GM12878 (cell line): ENCODE measurements around the gene MKRN2. TPM values are rescaled to one million over a fixed set of nuclear protein-coding genes. Genes with fewer than 3 reads are reported as not detected.
A peak's percentile ranks its signal among the peaks of the same experiment; 100 is the strongest.

Experiments
- ATAC-seq: fragments of 200-7000 bp; cut with Tn5 transposase; 3 replicates; pipeline ENCODE4 v1.9.1; 2020; ENCODE audit warnings: mild to moderate bottlenecking, moderate library complexity
- BruUV-seq: library from RNA; stranded (reverse); fragments of 400-500 nt; replicated peaks from 2 replicates; lab custom pipeline; 2021; lab: Mats Ljungman, UMichigan
- CTCF ChIA-PET: fragments of 300-600 bp; sonication (Branson Sonifier 250); formaldehyde crosslinking; extraction: SDS; loops from one replicate; lab custom pipeline; 2021; ENCODE audit warnings: inconsistent platforms; lab: Yijun Ruan, JAX
- POLR2A ChIA-PET: fragments of 350-600 bp; formaldehyde crosslinking; extraction: SDS; loops from one replicate; lab custom pipeline; 2021; ENCODE audit warnings: inconsistent platforms; lab: Charles Lee
- RAD21 ChIA-PET: fragments of 300-600 bp; sonication (Branson Sonifier 250); formaldehyde crosslinking; loops from one replicate; lab custom pipeline; 2023; ENCODE audit warnings: antibody characterized with exemption; ENCODE audit not compliant: unreplicated experiment; lab: Charles Lee
- SMC1A ChIA-PET: fragments of 300-600 bp; sonication (Branson Sonifier 250); formaldehyde crosslinking; loops from one replicate; lab custom pipeline; 2023; ENCODE audit not compliant: unreplicated experiment, uncharacterized antibody; lab: Charles Lee
- DNase-seq: peaks from one replicate; pipeline ENCODE4 v3.0.0-alpha.2; 2011; ENCODE audit warnings: low read depth, low spot score
- FAIRE-seq: peaks from 3 replicates; lab custom pipeline; 2011; peaks lifted over from hg19 to GRCh38; lab: Jason Lieb, UNC
- H2AFZ ChIP-seq: 2 replicates; pipeline ENCODE4 v1.6.0; 2011; ENCODE audit warnings: low read depth, low read length, control low read depth; ENCODE audit not compliant: control insufficient read depth
- H3K27ac ChIP-seq: 2 replicates; pipeline ENCODE4 v1.5.1; 2011; ENCODE audit warnings: control low read depth; ENCODE audit not compliant: control insufficient read depth, insufficient read depth
- H3K27me3 ChIP-seq, 2 experiments: replicated peaks in 1 of 2; 2 replicates each; pipeline versions ENCODE4 v1.6.0 to v1.6.1; 2011; ENCODE audit warnings: low read length in 1 of 2; ENCODE audit not compliant: control insufficient read depth in 2 of 2, insufficient read depth in 2 of 2
- H3K36me3 ChIP-seq, 2 experiments: 2 replicates each; pipeline ENCODE4 v1.5.1; 2011; ENCODE audit warnings: low read length in 1 of 2; ENCODE audit not compliant: control insufficient read depth in 2 of 2, insufficient read depth in 2 of 2
- H3K4me1 ChIP-seq: 2 replicates; pipeline ENCODE4 v1.6.1; 2011; ENCODE audit warnings: mild to moderate bottlenecking, low read length, moderate library complexity, mixed read lengths; ENCODE audit not compliant: control insufficient read depth, insufficient read depth
- H3K4me2 ChIP-seq: 2 replicates; pipeline ENCODE4 v1.6.0; 2011; ENCODE audit warnings: control low read depth; ENCODE audit not compliant: control insufficient read depth, insufficient read depth
- H3K4me3 ChIP-seq: fragments of 200-600 bp; sonication (generic); 2 replicates; pipeline ENCODE4 v1.5.1; 2016
- H3K79me2 ChIP-seq: 2 replicates; pipeline ENCODE4 v1.6.0; 2011; ENCODE audit warnings: low read length; ENCODE audit not compliant: control insufficient read depth, insufficient read depth
- H3K9ac ChIP-seq: 2 replicates; pipeline ENCODE4 v1.8.0; 2011; ENCODE audit warnings: low read length, control low read depth, mixed read lengths; ENCODE audit not compliant: control insufficient read depth, insufficient read depth
- H3K9me3 ChIP-seq: replicated peaks from 3 replicates; pipeline ENCODE4 v1.5.1; 2011; ENCODE audit warnings: mild to moderate bottlenecking, low read length; ENCODE audit not compliant: control insufficient read depth, insufficient read depth
- H4K20me1 ChIP-seq: 2 replicates; pipeline ENCODE4 v1.6.0; 2011; ENCODE audit not compliant: control insufficient read depth, insufficient read depth
- BACH1 ChIP-seq: fragments of 450-650 bp; IDR thresholded peaks from 2 replicates; pipeline ENCODE4 v1.6.1; 2017; ENCODE audit warnings: mild to moderate bottlenecking, borderline replicate concordance
- MYB ChIP-seq: fragments of 150-350 bp; IDR thresholded peaks from 2 replicates; pipeline ENCODE4 v1.6.1; 2014; ENCODE audit warnings: mild to moderate bottlenecking, low read depth, low read length, borderline replicate concordance
- NFXL1 ChIP-seq: fragments of 450-650 bp; IDR thresholded peaks from 2 replicates; pipeline ENCODE4 v1.6.1; 2017; ENCODE audit warnings: antibody characterized with exemption, mild to moderate bottlenecking, borderline replicate concordance
- NR2C1 ChIP-seq: fragments of 450-650 bp; IDR thresholded peaks from 2 replicates; pipeline ENCODE4 v1.6.1; 2017; ENCODE audit warnings: antibody characterized with exemption, mild to moderate bottlenecking, moderate library complexity
- RAD21 ChIP-seq: IDR thresholded peaks from 2 replicates; pipeline ENCODE4 v1.6.1; 2011; ENCODE audit warnings: mild to moderate bottlenecking, low read depth, low read length, moderate library complexity; ENCODE audit not compliant: insufficient read depth
- RAD51 ChIP-seq: fragments of 450-650 bp; IDR thresholded peaks from 2 replicates; pipeline ENCODE4 v1.6.1; 2016; ENCODE audit warnings: moderate library complexity, mild to moderate bottlenecking, inconsistent platforms
- SIX5 ChIP-seq: IDR thresholded peaks from 2 replicates; pipeline ENCODE4 v1.6.1; 2011; ENCODE audit warnings: mild to moderate bottlenecking, low read depth, low read length, moderate library complexity; ENCODE audit not compliant: severe bottlenecking
- SREBF2 ChIP-seq: IDR thresholded peaks from 2 replicates; pipeline ENCODE4 v1.6.1; 2012; ENCODE audit warnings: mild to moderate bottlenecking, low read length
- WGBS: methylation state at CpG from one replicate; pipeline ENCODE4 v1.1.6; 2016; ENCODE audit warnings: low lambda C conversion rate; ENCODE audit not compliant: insufficient replicate concordance, insufficient coverage; ENCODE audit errors: missing lambda C conversion rate; 5-methylcytosine and 5-hydroxymethylcytosine counted together
- in situ Hi-C: fragments of 300-500 bp; cut with MboI; formaldehyde crosslinking; loops from 9 replicates; pipeline ENCODE4 v1.14.3; 2018; ENCODE audit warnings: mixed read lengths
- intact Hi-C: fragments of 100-400 bp; cut with micrococcal nuclease; formaldehyde crosslinking; loops from one replicate; pipeline ENCODE4 v1.14.2; 2022; ENCODE audit not compliant: unreplicated experiment
- polyA plus RNA-seq, 11 experiments: library from polyadenylated mRNA; depleted of rRNA in 4 of 11; unstranded in 6 of 11; stranded (reverse) in 5 of 11; fragments of >200 nt; fragmentation: Nextera tagmentation in 4 of 11; fragmentation: Illumina TruSeq in 1 of 11; extraction: Ambion mirVana in 4 of 11; extraction: Trizol in 1 of 11; gene quantifications; 1 replicate in 1 of 11; 2 replicates in 10 of 11; pipeline versions ENCODE4 v1.2.1 to v1.2.3, GENCODE V29; 2011 to 2016; ENCODE audit warnings: inconsistent platforms in 2 of 11, missing spikeins in 2 of 11, low read depth in 1 of 11
- total RNA-seq, 4 experiments: library from RNA; depleted of rRNA in 3 of 4; stranded (reverse); fragments of >200 nt in 3 of 4; fragmentation: Illumina TruSeq in 1 of 4; extraction: Trizol in 1 of 4; gene quantifications; 2 replicates each; pipeline versions ENCODE4 v1.2.1 to v1.2.3, GENCODE V29; 2013 to 2021
- TF ChIP-seq, protein P1 (sequence below), 3 experiments: IDR thresholded peaks in 2 of 3; conservative IDR thresholded peaks in 1 of 3; 2 replicates each; pipeline ENCODE4 v1.5.1; 2011; ENCODE audit warnings: low read depth in 3 of 3, low read length in 3 of 3, mild to moderate bottlenecking in 3 of 3, control low read depth in 2 of 3, moderate library complexity in 2 of 3, inconsistent platforms in 1 of 3, mixed read lengths in 1 of 3; ENCODE audit not compliant: control insufficient read depth in 2 of 3, insufficient read depth in 1 of 3; ENCODE audit errors: extremely low read depth in 1 of 3
- TF ChIP-seq, protein P2 (sequence below): fragments of 450-650 bp; IDR thresholded peaks from 2 replicates; pipeline ENCODE4 v1.6.1; 2016; ENCODE audit warnings: mild to moderate bottlenecking

MKRN2 gene
- total and polyA plus RNA-seq, 10 of the 15 experiments (the other 5 are each of a cell fraction or from before 2014, with no cell fraction given) = 15.4 to 40.7 (median 34.4) TPM

DNA sequence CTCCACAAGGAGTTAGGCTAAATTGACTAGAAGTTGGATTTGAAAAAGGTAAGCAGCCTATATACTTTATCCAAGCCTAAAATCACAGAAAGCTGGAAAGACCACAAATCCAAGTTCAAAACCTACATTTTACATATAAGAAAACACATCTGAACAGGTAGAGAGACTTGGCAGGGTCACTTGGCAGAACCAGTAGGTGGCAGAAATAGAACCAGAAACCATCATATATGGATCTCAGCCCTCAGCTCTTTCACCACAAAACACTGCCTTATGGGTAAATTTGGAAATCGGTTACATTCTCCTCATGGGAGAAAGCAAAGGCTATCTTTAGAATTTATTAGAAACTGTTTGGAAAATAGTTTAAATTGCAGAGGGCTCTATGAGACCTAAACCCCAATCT is 44.2 kb downstream of the MKRN2 start:
- peaks cover 4 to 23% of the 10 kb centered on the region in 2 experiments for H3K36me3 ChIP-seq
- DNase-seq = no peak
- no peak for ATAC-seq
- BruUV-seq = no TSS peak
- no peaks in the 10 kb centered on the region for H3K9me3 ChIP-seq
- no peaks in the 10 kb centered on the region; the same call in 1 of the 2 replicates for H3K79me2 ChIP-seq
- TF ChIP-seq BACH1 = no peak
- no peak for TF ChIP-seq NR2C1
- TF ChIP-seq, protein P1, sequence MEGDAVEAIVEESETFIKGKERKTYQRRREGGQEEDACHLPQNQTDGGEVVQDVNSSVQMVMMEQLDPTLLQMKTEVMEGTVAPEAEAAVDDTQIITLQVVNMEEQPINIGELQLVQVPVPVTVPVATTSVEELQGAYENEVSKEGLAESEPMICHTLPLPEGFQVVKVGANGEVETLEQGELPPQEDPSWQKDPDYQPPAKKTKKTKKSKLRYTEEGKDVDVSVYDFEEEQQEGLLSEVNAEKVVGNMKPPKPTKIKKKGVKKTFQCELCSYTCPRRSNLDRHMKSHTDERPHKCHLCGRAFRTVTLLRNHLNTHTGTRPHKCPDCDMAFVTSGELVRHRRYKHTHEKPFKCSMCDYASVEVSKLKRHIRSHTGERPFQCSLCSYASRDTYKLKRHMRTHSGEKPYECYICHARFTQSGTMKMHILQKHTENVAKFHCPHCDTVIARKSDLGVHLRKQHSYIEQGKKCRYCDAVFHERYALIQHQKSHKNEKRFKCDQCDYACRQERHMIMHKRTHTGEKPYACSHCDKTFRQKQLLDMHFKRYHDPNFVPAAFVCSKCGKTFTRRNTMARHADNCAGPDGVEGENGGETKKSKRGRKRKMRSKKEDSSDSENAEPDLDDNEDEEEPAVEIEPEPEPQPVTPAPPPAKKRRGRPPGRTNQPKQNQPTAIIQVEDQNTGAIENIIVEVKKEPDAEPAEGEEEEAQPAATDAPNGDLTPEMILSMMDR (IDR thresholded peaks at IDR 0.05 in 2 of 3, conservative IDR thresholded peaks at IDR 0.05 in 1 of 3; ENCODE audit: control insufficient read depth in 2 of 3, extremely low read depth in 1 of 3, insufficient read depth in 1 of 3, low read depth in 3 of 3, low read length in 3 of 3) = peak; percentile 6 to 28 (median 8); a peak in 3 of 6 replicates
- TF ChIP-seq RAD21 = peak; percentile 25; the same call in 1 of the 2 replicates
- TF ChIP-seq NFXL1 = no peak
- no peak for TF ChIP-seq SREBF2
- TF ChIP-seq, protein P2, sequence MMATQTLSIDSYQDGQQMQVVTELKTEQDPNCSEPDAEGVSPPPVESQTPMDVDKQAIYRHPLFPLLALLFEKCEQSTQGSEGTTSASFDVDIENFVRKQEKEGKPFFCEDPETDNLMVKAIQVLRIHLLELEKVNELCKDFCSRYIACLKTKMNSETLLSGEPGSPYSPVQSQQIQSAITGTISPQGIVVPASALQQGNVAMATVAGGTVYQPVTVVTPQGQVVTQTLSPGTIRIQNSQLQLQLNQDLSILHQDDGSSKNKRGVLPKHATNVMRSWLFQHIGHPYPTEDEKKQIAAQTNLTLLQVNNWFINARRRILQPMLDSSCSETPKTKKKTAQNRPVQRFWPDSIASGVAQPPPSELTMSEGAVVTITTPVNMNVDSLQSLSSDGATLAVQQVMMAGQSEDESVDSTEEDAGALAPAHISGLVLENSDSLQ = no peak
- no peak for TF ChIP-seq RAD51
- TF ChIP-seq SIX5 = no peak
- no peak for TF ChIP-seq MYB
- RAD21 ChIA-PET = interaction anchor here (0.6 to 1.3 kb wide), 4 partner anchors 62 to 241 kb away, joined by 3 read pairs; partner anchors contain the start of gene RPL32
- WGBS = 94% methylated on average over 1 of the region's 1 CpG
- no peaks in the 10 kb centered on the region for H3K27me3 ChIP-seq
- no peak overlapping the region for H3K27ac ChIP-seq
- FAIRE-seq = no peak
- H3K4me2 ChIP-seq = no peak overlapping the region
- H3K4me3 ChIP-seq = no peak overlapping the region
- H3K4me1 ChIP-seq = no peaks in the 10 kb centered on the region
- H3K9ac ChIP-seq = no peak overlapping the region
- intact Hi-C loops = no loop called here
- H2AFZ ChIP-seq = no peak overlapping the region
- no peaks in the 10 kb centered on the region for H4K20me1 ChIP-seq
- in situ Hi-C loops = no loop called here
- POLR2A ChIA-PET = interaction anchor here (0.5 kb wide), 1 partner anchor 32 kb away, joined by 3 read pairs; no protein-coding TSS in a partner anchor
- SMC1A ChIA-PET = interaction anchor here (0.9 to 2.0 kb wide), 7 partner anchors 17 to 124 kb away, joined by 3 to 9 read pairs (median 6); no protein-coding TSS in a partner anchor
- CTCF ChIA-PET = interaction anchor here (0.6 to 2.1 kb wide), 8 partner anchors 16 to 119 kb away, joined by 3 to 17 read pairs (median 4); no protein-coding TSS in a partner anchor
